GM19099 (cell line): ENCODE measurements around the gene AKAP12.

Experiments
- POLR2A ChIP-seq: IDR thresholded peaks from 3 replicates; pipeline ENCODE4 v1.6.1; 2011; ENCODE audit warnings: low read depth; ENCODE audit not compliant: insufficient read length; ENCODE audit errors: extremely low read depth

The AKAP12 gene

DNA sequence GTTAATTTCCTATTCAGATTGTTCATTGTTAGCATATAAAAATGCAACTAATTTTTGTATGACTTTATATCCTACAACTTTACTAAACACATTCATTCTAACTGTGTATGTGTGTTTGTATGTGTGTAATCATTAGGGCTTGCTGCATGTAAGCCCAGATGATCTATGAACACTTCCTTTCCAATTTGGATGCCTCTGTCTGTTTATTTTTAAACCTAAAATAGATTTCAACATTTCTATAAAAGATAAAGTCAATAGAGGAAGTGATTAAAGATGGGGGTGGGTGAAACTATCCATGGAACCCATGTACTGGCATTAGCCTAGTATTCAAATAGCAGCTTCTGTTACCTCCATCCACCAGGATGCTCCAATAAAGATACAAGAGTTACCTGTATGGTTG lies 15.7 kb upstream of the AKAP12 start:
- TF ChIP-seq POLR2A: no peak

GRCh38 chr6:151225919-151226318 lies 13.8 kb upstream of the AKAP12 start:
- TF ChIP-seq POLR2A: no peak

- TF ChIP-seq POLR2A: no peak
Observed at GRCh38 chr6:151228788-151229400, 10.9 kb upstream of the AKAP12 start.

GRCh38 chr6:151229401-151230276 lies 10.1 kb upstream of the AKAP12 start:
- TF ChIP-seq POLR2A: no peak

DNA sequence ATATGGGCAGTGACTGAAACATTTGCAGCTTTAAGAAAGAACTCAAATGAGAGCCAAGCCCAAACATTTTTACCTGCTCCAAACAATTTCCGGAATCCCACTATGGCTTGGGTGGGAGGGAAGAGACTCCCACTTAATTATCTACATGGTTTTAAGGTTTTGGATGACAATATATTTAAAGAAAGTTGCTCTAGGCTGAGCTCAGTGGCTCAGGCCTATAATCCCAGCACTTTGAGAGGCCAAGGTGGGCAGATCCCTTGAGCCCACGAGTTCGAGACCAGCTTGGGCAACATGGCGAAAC lies 9.5 kb upstream of the AKAP12 start:
- no peak for TF ChIP-seq POLR2A

DNA sequence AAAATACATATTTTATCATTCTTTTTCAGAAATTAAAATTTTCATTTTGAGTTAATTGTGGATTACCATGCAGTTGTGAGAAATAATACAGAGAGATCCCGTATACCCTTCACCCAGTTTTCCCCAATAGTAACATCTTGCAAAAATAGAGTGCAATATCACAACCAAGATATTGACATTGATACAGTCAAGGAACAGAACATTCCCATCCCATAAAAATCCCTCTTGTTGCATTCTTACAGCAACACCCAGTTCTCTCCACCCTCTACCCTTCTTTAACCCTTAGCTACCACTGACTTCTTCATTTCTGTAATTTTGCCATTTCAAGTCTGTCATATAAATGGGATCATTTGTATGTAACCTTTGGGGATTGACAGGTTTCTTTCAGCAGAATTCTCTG lies 6.9 kb upstream of the AKAP12 start:
- no peak for TF ChIP-seq POLR2A

DNA sequence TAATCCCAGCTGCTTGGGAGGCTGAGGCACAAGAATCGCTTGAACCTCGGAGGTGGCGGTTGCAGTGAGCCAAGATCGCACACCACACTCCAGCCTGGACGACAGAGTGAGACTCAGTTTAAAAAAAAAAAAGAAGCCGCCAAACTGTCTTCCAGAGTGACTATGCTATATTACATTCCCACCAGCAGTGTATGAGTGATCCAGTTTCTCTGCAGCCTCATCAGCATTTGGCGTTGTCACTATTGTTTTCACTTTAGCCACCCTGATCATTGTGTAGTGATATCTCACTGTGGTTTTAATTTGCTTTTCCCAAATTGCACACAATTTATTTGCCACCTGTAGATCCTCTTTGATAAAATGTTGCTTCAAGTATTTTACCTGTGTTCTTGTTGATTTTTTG lies 6.0 kb upstream of the AKAP12 start:
- TF ChIP-seq POLR2A: no peak

- TF ChIP-seq POLR2A: no peak
Observed at GRCh38 chr6:151236668-151237401, 2.9 kb upstream of the AKAP12 start.

- TF ChIP-seq POLR2A: no peak
Observed at GRCh38 chr6:151240036-151240685, 394 bp downstream of the AKAP12 start.

DNA sequence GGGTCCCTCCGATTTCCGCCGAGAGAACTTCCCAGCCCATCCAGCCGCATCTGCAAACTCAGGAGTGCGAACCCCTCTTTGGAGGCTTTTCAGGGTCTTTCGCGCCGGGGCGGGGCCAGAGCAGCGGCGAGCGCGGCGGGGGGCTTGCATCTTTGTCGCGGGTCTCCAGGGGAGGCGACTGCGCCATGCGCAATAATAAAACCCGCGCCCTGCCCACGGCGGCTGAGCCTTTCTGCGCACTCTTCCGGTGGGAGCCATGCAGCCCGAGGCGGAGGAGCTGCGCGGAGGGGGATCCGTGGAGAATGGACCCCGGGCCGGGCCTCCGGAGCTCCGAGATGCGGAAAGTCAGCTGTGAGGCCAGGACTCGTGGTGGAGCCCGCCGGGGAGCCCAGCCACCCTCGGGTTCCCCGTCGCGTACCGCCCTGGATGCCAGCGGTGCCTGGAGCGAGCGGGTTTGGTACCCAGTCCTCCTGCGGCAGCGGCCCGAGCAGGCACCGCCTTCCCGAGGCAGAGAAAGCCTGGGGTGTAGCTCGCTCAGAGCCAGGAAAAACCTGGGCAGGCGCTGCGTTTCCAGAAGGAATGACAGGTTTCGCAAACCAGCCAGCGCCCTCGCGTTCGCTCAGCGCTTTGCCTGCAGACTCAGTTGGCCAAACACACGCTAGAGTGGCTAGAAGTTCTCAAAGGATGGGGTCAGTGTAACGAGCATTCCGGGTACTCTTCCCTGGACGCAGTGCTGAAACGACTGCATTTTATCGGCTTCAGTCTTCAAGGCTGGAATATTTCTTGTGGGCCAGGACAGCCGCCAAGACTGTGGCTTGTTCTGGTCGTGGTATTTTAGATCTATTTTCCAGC lies 1.2 kb downstream of the AKAP12 start:
- TF ChIP-seq POLR2A: no peak

GRCh38 chr6:151241853-151242252 lies 2.1 kb downstream of the AKAP12 start:
- no peak for TF ChIP-seq POLR2A

DNA sequence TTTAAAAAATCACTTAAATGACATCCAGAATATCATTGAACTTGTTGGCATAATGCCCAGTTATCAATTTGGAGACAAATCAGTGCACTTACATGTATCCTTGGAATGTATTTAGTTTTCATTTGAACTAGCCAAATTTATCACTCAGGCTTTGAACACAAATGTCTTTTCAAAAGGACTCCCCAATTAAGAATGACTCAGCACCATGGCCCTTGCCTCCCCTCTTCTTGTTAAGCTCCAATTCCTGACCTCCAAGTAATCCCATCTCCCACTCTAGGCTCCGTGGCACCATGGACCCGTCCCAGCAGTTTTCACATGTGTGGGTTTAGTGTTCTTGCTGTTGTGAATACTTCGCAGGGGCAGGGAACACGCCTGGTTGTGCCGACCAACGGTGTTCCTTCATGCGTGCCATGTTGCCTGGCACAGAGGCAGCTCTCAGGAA lies 2.7 kb downstream of the AKAP12 start:
- no peak for TF ChIP-seq POLR2A

DNA sequence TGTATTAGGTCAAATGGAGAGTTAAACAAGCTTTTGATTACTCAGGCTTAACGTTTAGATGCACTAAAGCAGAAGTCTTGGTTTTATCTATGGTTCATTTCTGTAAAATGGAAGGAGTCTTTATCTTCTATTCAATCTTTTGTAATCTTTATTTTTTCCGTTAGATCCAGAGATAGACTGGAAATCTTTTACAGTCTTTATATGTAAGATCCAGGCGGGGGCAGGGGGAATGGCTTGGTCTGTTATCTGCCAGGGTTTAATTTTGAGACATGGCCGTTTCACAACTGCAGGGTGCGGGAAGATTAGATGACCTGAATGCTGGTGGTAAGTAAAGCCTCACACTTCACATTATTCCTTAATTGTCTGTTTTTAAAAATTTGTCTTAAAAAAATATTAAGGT lies 3.7 kb downstream of the AKAP12 start:
- TF ChIP-seq POLR2A: no peak

DNA sequence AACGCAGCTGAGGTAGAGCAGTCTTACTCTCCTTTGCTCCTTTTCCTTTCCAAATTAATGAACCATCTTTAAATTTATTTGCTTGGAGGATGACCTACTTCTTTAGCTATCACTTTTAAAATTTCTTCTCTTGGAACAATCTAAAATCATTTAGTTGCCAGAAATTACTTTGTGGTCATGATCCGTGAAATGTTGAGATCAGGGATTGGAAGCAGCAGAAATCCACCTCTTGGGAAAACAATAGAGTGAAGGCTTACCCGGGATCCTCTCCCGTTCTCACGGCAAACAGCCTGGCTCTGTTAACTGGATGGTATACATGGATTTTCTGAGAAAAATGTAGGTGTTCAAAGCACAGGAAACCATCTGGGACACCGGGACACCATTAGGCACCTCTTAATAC lies 7.7 kb downstream of the AKAP12 start:
- no peak for TF ChIP-seq POLR2A
